Parathyroid adenoma (tissue), 2 donors: ENCODE data around the gene ZFP36L1.

Experiments
- H2AFZ ChIP-seq: fragments of 300-600 bp; sonication (generic); one replicate; pipeline ENCODE4 v1.7.0; 2017; ENCODE audit warnings: antibody characterized with exemption, mild to moderate bottlenecking
- H3K27ac ChIP-seq: fragments of 300-600 bp; sonication (generic); one replicate; pipeline ENCODE4 v1.7.0; 2017
- H3K27me3 ChIP-seq: fragments of 300-600 bp; sonication (generic); one replicate; pipeline ENCODE4 v1.7.0; 2017; ENCODE audit warnings: low read length; ENCODE audit not compliant: control insufficient read depth, insufficient read depth
- H3K36me3 ChIP-seq: fragments of 300-600 bp; sonication (generic); one replicate; pipeline ENCODE4 v1.7.0; 2017; ENCODE audit warnings: low read length; ENCODE audit not compliant: control insufficient read depth, insufficient read depth
- H3K4me1 ChIP-seq: fragments of 300-600 bp; sonication (generic); one replicate; pipeline ENCODE4 v1.7.0; 2017; ENCODE audit warnings: control low read depth
- H3K4me2 ChIP-seq: fragments of 300-600 bp; sonication (generic); one replicate; pipeline ENCODE4 v1.7.0; 2017; ENCODE audit warnings: low read length
- H3K4me3 ChIP-seq: fragments of 300-600 bp; sonication (generic); one replicate; pipeline ENCODE4 v1.7.0; 2017; ENCODE audit warnings: low read depth, low read length
- H3K79me2 ChIP-seq: fragments of 300-600 bp; sonication (generic); one replicate; pipeline ENCODE4 v1.7.0; 2017; ENCODE audit warnings: control low read depth
- H3K9ac ChIP-seq: fragments of 300-600 bp; sonication (generic); one replicate; pipeline ENCODE4 v1.7.0; 2017; ENCODE audit warnings: mild to moderate bottlenecking
- H3K9me3 ChIP-seq: fragments of 300-600 bp; sonication (generic); one replicate; pipeline ENCODE4 v1.7.0; 2017; ENCODE audit warnings: low read length; ENCODE audit not compliant: control insufficient read depth
- TF ChIP-seq, protein P1 (sequence below): fragments of 300-600 bp; sonication (generic); IDR thresholded peaks from one replicate; pipeline ENCODE4 v1.7.0; 2017; ENCODE audit warnings: antibody characterized with exemption, mild to moderate bottlenecking
- donor health status: primary hyperparathyroidism.

Gene ZFP36L1

DNA sequence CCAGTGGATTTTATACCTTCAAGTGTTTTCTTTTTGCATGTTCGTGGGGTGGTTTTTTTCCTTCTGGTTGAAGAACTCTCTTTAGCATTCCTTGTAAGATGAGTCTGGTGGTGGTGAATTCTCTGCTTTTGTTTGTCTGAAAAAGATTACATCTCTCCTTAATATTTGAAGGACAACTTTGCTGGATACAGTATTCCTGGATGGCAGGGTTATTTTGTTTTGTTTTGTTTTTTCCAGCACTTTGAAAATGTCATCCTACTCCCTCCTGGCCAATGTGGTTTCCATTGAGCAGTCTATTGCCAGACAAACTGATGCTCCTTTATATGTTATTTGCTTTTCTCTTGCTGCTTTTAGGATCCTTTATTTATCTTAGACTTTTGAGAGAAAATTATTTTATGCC lies 43.2 kb upstream of the ZFP36L1 start:
- no peaks in the 10 kb centered on the region for H3K27me3 ChIP-seq
- no peak overlapping the region for H3K4me3 ChIP-seq
- H3K4me2 ChIP-seq = no peak overlapping the region
- H3K4me1 ChIP-seq = no peaks in the 10 kb centered on the region
- no peaks in the 10 kb centered on the region for H3K9me3 ChIP-seq
- no peak overlapping the region for H3K9ac ChIP-seq
- TF ChIP-seq, protein P1, sequence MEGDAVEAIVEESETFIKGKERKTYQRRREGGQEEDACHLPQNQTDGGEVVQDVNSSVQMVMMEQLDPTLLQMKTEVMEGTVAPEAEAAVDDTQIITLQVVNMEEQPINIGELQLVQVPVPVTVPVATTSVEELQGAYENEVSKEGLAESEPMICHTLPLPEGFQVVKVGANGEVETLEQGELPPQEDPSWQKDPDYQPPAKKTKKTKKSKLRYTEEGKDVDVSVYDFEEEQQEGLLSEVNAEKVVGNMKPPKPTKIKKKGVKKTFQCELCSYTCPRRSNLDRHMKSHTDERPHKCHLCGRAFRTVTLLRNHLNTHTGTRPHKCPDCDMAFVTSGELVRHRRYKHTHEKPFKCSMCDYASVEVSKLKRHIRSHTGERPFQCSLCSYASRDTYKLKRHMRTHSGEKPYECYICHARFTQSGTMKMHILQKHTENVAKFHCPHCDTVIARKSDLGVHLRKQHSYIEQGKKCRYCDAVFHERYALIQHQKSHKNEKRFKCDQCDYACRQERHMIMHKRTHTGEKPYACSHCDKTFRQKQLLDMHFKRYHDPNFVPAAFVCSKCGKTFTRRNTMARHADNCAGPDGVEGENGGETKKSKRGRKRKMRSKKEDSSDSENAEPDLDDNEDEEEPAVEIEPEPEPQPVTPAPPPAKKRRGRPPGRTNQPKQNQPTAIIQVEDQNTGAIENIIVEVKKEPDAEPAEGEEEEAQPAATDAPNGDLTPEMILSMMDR = no peak
- peaks cover 4% of the 10 kb centered on the region for H3K36me3 ChIP-seq
- no peaks in the 10 kb centered on the region for H3K79me2 ChIP-seq
- H3K27ac ChIP-seq = no peak overlapping the region
- no peak overlapping the region for H2AFZ ChIP-seq

DNA sequence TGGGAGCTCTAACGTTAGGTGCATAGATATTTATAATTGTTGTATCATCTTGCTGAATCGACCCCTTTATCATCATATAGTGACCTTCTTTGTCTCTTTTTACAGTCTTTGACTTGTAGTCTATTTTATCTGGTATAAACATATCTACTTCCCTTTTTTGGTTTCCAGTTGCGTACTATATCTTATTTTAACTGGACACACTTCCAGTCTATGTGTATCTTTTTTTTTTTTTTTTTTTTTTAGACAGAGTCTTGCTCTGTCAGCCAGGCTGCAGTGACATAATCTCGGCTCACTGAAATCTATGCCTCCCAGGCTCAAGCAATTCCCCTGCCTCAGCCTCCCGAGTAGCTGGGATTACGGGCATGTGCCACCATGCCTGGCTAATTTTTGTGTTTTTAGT lies 41.9 kb upstream of the ZFP36L1 start:
- Histone ChIP-seq H3K27ac (no peak overlapping the region), H3K9ac (no peak overlapping the region), H3K27me3 (no peaks in the 10 kb centered on the region), H3K4me2 (no peak overlapping the region), H2AFZ (no peak overlapping the region), H3K4me1 (no peaks in the 10 kb centered on the region), H3K4me3 (no peak overlapping the region), H3K79me2 (no peaks in the 10 kb centered on the region), H3K9me3 (no peaks in the 10 kb centered on the region), H3K36me3 (peaks cover 4% of the 10 kb centered on the region)
- TF ChIP-seq, protein P1 = no peak

DNA sequence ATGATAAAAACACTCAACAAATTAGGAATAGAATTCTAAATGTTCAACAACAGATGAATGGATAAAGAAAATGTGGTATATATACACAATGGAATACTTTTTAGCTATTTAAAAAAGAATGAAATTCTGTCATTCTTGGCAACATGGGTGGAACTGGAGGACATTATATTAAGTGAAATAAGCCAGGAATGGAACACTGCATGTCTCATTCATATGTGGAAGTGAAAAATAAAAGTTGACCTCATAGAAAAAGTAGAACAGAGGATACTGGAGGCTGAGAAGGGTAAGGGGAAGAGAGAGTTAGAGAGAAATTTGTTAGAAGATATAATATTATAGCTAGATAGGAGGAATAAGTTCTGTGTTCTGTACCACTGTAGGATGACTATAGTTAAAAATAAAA lies 35.8 kb upstream of the ZFP36L1 start:
- Histone ChIP-seq H3K4me1 (no peaks in the 10 kb centered on the region), H3K4me2 (no peak overlapping the region), H3K9ac (no peak overlapping the region), H3K4me3 (no peak overlapping the region), H3K9me3 (no peaks in the 10 kb centered on the region), H2AFZ (no peak overlapping the region), H3K27me3 (no peaks in the 10 kb centered on the region), H3K27ac (no peak overlapping the region), H3K36me3 (peaks cover 4% of the 10 kb centered on the region), H3K79me2 (no peaks in the 10 kb centered on the region)
- TF ChIP-seq, protein P1 = no peak

DNA sequence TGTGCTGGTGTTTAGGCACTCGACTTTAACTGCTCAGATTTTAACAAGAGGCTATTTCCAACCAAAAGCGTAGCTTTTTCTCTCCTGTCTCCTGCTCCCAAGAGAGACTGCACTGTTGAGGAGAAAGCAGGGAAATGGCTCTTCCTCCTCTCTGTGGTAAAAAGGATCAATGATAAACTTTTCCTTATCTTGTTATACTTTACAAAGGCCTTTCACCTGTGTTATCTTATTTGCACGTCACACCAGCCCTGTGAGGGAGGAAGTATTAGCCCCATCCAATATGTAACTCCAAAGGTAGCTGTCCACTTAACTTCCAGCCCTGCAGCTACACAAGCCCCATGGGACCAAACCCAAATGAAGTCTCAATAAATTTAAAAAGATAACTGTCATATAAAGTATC lies 32.9 kb upstream of the ZFP36L1 start:
- H3K4me3 ChIP-seq = no peak overlapping the region
- no peaks in the 10 kb centered on the region for H3K9me3 ChIP-seq
- TF ChIP-seq, protein P1 = no peak
- no peak overlapping the region for H3K9ac ChIP-seq
- H3K27me3 ChIP-seq = no peaks in the 10 kb centered on the region
- no peak overlapping the region for H2AFZ ChIP-seq
- H3K36me3 ChIP-seq = no peaks in the 10 kb centered on the region
- no peak overlapping the region for H3K4me2 ChIP-seq
- no peaks in the 10 kb centered on the region for H3K4me1 ChIP-seq
- no peak overlapping the region for H3K27ac ChIP-seq
- no peaks in the 10 kb centered on the region for H3K79me2 ChIP-seq

DNA sequence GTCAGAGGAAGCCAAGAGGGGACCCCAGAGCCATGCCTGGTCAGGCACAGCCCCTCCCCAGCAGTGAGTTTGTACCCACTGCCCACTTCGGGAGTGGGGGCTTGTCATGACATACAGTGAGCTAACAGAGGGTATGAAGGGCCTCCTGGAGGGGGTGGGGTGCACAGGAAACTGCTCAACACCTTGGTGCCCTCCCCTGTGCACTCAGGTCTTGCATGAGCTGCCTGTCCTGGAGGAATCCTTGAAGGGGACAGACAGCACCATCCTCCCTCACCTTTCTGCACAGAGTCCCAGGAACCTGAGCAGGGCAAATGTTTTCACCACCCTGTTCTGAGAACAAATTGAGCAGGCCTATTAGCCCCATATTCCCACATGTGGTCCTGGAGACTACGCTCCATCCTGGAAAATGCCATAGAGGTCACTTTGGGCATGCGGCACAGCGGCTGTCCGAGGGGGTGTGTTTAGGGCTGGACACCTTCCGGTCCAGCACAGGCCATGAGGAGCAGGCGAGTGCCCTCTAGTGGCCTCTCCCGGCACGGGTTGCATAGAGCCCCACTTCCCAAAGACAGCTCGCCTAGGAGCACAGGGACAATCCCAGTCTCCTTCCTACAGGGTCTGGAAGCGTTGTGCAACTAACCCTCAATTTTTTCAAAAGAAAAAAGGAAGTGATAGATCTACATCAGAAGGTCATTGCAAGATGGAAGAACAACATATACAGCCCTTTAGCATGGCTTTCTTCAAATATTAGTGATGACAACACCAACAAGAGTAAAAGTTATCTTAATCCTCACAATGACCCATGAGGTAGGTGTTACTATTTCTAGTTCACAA lies 31.9 kb upstream of the ZFP36L1 start:
- Histone ChIP-seq H3K36me3 (no peaks in the 10 kb centered on the region), H3K9ac (no peak overlapping the region), H3K9me3 (no peaks in the 10 kb centered on the region), H3K79me2 (no peaks in the 10 kb centered on the region), H2AFZ (peak overlapping the region; percentile 88), H3K27me3 (no peaks in the 10 kb centered on the region), H3K4me1 (no peaks in the 10 kb centered on the region), H3K4me3 (no peak overlapping the region), H3K4me2 (no peak overlapping the region), H3K27ac (no peak overlapping the region)
- TF ChIP-seq, protein P1 = peak; percentile 69
